K562 (cell line): ENCODE measurements around the gene KCNJ10. TPM values are rescaled to one million over a fixed set of nuclear protein-coding genes. Genes with fewer than 3 reads are reported as not detected.

Experiments used
- ARID2 ChIP-seq: fragments of 450-650 bp; IDR thresholded peaks from 2 replicates; pipeline ENCODE4 v1.6.1; 2017; ENCODE audit warnings: antibody characterized with exemption, mild to moderate bottlenecking
- ATF7 ChIP-seq: fragments of 450-650 bp; IDR thresholded peaks from 2 replicates; pipeline ENCODE4 v1.7.1; 2014; ENCODE audit warnings: mild to moderate bottlenecking, moderate library complexity
- CHCHD3 ChIP-seq: fragments of 250-450 bp; sonication (Bioruptor Pico); IDR thresholded peaks from 2 replicates; pipeline ENCODE4 v2.1.2; 2022; ENCODE audit warnings: mild to moderate bottlenecking
- CREB1 ChIP-seq, 2 experiments: sonication (generic) in 1 of 2; formaldehyde crosslinking in 1 of 2; IDR thresholded peaks; 2 replicates each; pipeline versions ENCODE4 v1.6.1 to v1.8.0; 2012 to 2022; ENCODE audit warnings: inconsistent platforms in 1 of 2, mild to moderate bottlenecking in 1 of 2, missing genetic modification reagents in 1 of 2, moderate library complexity in 1 of 2
- DIDO1 ChIP-seq: fragments of 450-650 bp; IDR thresholded peaks from 2 replicates; pipeline ENCODE4 v1.6.1; 2016; ENCODE audit warnings: low read depth, missing biosample characterization, missing genetic modification characterization
- HMG20A ChIP-seq: fragments of 450-650 bp; formaldehyde crosslinking; conservative IDR thresholded peaks from 2 replicates; pipeline ENCODE4 v1.4.0; 2020; ENCODE audit warnings: mild to moderate bottlenecking, mixed read lengths
- IFI16 ChIP-seq: fragments of 250-450 bp; sonication (Bioruptor Pico); IDR thresholded peaks from 2 replicates; pipeline ENCODE4 v2.1.2; 2022; ENCODE audit warnings: mild to moderate bottlenecking, inconsistent platforms
- KLF6 ChIP-seq: fragments of 250-450 bp; sonication (Bioruptor Pico); IDR thresholded peaks from 2 replicates; pipeline ENCODE4 v1.4.0; 2020; ENCODE audit warnings: mild to moderate bottlenecking, moderate library complexity, borderline replicate concordance
- MYNN ChIP-seq, 2 experiments: sonication (generic); formaldehyde crosslinking in 1 of 2; IDR thresholded peaks; 2 replicates each; pipeline versions ENCODE4 v1.5.0 to v1.6.1; 2016 to 2020; ENCODE audit warnings: antibody characterized with exemption in 1 of 2, missing genetic modification reagents in 1 of 2
- PHB ChIP-seq: fragments of 250-450 bp; sonication (Bioruptor Pico); IDR thresholded peaks from 2 replicates; pipeline ENCODE4 v1.5.0; 2021
- PHF20 ChIP-seq: fragments of 450-650 bp; IDR thresholded peaks from 2 replicates; pipeline ENCODE4 v1.6.1; 2018; ENCODE audit not compliant: partially characterized antibody
- POLR2B ChIP-seq: fragments of 450-650 bp; IDR thresholded peaks from 2 replicates; pipeline ENCODE4 v1.6.1; 2018; ENCODE audit warnings: low read depth; ENCODE audit not compliant: partially characterized antibody
- PURB ChIP-seq: sonication (generic); formaldehyde crosslinking; IDR thresholded peaks from 2 replicates; pipeline ENCODE4 v1.9.0; 2021; ENCODE audit warnings: low read depth, mild to moderate bottlenecking, missing genetic modification reagents
- RBBP5 ChIP-seq: fragments of 200-600 bp; sonication (generic); IDR thresholded peaks from 2 replicates; pipeline ENCODE4 v1.6.1; 2012; ENCODE audit warnings: borderline replicate concordance, mild to moderate bottlenecking, low read length, control low read depth, inconsistent platforms; ENCODE audit not compliant: insufficient read depth, poor library complexity, severe bottlenecking
- RBM17 ChIP-seq: fragments of 200-400 bp; formaldehyde crosslinking; IDR thresholded peaks from 2 replicates; pipeline ENCODE4 v1.6.1; 2017; ENCODE audit warnings: low read depth, mild to moderate bottlenecking, low read length, borderline replicate concordance
- SNRNP70 ChIP-seq: fragments of 200-400 bp; formaldehyde crosslinking; optimal IDR thresholded peaks from 2 replicates; pipeline ENCODE3; 2017; ENCODE audit warnings: low read depth, low read length
- STAG1 ChIP-seq: sonication (generic); formaldehyde crosslinking; IDR thresholded peaks from 2 replicates; pipeline ENCODE4 v1.5.0; 2020; ENCODE audit warnings: missing genetic modification reagents, borderline replicate concordance
- STAT5A ChIP-seq: IDR thresholded peaks from 2 replicates; pipeline ENCODE4 v1.6.1; 2012; ENCODE audit warnings: low read length, inconsistent platforms, borderline replicate concordance
- TFAP4 ChIP-seq: sonication (generic); formaldehyde crosslinking; IDR thresholded peaks from 2 replicates; pipeline ENCODE4 v1.8.0; 2022; ENCODE audit warnings: missing genetic modification reagents, mild to moderate bottlenecking, moderate library complexity, borderline replicate concordance
- ZBTB26 ChIP-seq: fragments of 450-650 bp; formaldehyde crosslinking; IDR thresholded peaks from 2 replicates; pipeline ENCODE4 v1.4.0; 2022; ENCODE audit warnings: missing genetic modification characterization
- polyA plus RNA-seq, 8 experiments: library from polyadenylated mRNA; depleted of rRNA in 4 of 8; stranded (reverse) in 5 of 8; unstranded in 3 of 8; fragments of >200 nt; fragmentation: Nextera tagmentation in 2 of 8; fragmentation: Illumina TruSeq in 1 of 8; extraction: Ambion mirVana in 2 of 8; extraction: Trizol in 1 of 8; gene quantifications; 2 replicates each; pipeline versions ENCODE4 v1.2.1 to v1.2.3, GENCODE V29; 2011 to 2014; ENCODE audit warnings: inconsistent platforms in 1 of 8, missing spikeins in 1 of 8
- total RNA-seq, 7 experiments: library from RNA; depleted of rRNA in 6 of 7; stranded (reverse); fragments of >200 nt in 6 of 7; fragmentation: Illumina TruSeq in 2 of 7; extraction: Trizol in 2 of 7; gene quantifications; 2 replicates each; pipeline versions ENCODE4 v1.2.1 to v1.2.3, GENCODE V29; 2011 to 2021; ENCODE audit warnings: low replicate concordance in 1 of 7
- TF ChIP-seq, protein P1 (sequence below): fragments of 200-400 bp; formaldehyde crosslinking; IDR thresholded peaks from 2 replicates; pipeline ENCODE4 v1.6.1; 2017; ENCODE audit warnings: mild to moderate bottlenecking, low read depth, low read length, moderate library complexity
- TF ChIP-seq, protein P2 (sequence below): fragments of 450-650 bp; IDR thresholded peaks from 2 replicates; pipeline ENCODE4 v1.6.1; 2014; ENCODE audit warnings: low read depth, mild to moderate bottlenecking, moderate library complexity, borderline replicate concordance

KCNJ10 gene
- total and polyA plus RNA-seq, 9 of the 15 experiments (the other 6 are each of a cell fraction or from before 2014, with no cell fraction given), result 0.06 to 0.11 TPM; not detected in 7

DNA sequence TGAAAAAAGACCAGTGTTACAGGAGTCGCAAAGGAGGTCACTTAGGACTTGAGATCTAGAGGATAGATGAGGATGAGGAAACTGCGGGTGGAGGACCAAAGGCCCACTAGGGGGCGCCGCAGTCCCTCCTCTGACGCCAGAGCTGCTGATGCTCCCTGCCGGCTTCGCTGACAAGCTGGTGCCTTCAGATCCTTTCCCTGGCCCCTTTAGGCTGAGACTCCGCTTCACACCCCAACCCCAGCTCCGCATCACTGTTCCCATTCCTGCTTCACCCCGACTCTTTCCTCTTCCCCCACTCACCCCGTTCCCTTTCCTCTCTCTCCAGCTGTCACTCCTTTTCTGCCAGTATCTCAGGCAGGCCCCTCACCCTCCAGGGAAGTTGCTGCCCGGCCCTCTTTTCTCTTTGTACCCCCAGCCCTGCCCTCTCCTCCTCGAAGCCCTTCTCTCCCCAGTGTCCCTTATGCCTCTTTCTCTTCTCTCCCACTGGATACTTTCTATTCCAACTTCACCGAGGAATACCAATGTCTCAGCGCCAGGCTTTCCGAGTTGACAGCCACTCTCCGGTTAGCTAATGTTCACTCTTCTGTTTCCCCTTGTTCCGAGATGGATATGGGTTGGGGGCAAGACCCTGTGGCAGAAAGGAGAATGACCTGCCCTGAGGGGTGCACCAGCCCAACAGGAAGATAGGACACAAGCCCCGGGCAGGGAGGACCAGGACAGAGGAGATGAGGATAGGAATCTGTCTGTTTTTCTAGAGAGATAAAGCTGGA is 15.9 kb upstream of the KCNJ10 start (continued):
- TF ChIP-seq, protein P1, sequence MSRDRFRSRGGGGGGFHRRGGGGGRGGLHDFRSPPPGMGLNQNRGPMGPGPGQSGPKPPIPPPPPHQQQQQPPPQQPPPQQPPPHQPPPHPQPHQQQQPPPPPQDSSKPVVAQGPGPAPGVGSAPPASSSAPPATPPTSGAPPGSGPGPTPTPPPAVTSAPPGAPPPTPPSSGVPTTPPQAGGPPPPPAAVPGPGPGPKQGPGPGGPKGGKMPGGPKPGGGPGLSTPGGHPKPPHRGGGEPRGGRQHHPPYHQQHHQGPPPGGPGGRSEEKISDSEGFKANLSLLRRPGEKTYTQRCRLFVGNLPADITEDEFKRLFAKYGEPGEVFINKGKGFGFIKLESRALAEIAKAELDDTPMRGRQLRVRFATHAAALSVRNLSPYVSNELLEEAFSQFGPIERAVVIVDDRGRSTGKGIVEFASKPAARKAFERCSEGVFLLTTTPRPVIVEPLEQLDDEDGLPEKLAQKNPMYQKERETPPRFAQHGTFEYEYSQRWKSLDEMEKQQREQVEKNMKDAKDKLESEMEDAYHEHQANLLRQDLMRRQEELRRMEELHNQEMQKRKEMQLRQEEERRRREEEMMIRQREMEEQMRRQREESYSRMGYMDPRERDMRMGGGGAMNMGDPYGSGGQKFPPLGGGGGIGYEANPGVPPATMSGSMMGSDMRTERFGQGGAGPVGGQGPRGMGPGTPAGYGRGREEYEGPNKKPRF, result no peak
- TF ChIP-seq KLF6 (CRISPR knock-in tag) (no peak), ATF7 (0 out of 2 replicates have a peak, but pooled peaks have one; percentile 20), DIDO1 (tag) (0 out of 2 replicates have a peak, but pooled peaks have one; percentile 17), MYNN (IDR thresholded peaks at IDR 0.05) (no peak), MYNN (CRISPR knock-in tag; IDR thresholded peaks at IDR 0.05) (no peak), POLR2B (no peak), SNRNP70 (no peak), STAG1 (peak; percentile 54; the same call in 1 of the 2 replicates), ARID2 (no peak), IFI16 (CRISPR knock-in tag) (no peak), ZBTB26 (CRISPR knock-in tag) (peak; percentile 69; the same call in 1 of the 2 replicates), STAT5A (no peak), PURB (no peak), RBM17 (no peak), CHCHD3 (CRISPR knock-in tag) (no peak), HMG20A (no peak), PHB (CRISPR knock-in tag) (no peak), TFAP4 (CRISPR knock-in tag) (peak; percentile 32; the same call in 1 of the 2 replicates), PHF20 (no peak), RBBP5 (no peak), CREB1 (IDR thresholded peaks at IDR 0.05) (no peak), CREB1 (CRISPR knock-in tag; IDR thresholded peaks at IDR 0.05) (peak; percentile 62; the same call in 1 of the 2 replicates)
- TF ChIP-seq, protein P2, sequence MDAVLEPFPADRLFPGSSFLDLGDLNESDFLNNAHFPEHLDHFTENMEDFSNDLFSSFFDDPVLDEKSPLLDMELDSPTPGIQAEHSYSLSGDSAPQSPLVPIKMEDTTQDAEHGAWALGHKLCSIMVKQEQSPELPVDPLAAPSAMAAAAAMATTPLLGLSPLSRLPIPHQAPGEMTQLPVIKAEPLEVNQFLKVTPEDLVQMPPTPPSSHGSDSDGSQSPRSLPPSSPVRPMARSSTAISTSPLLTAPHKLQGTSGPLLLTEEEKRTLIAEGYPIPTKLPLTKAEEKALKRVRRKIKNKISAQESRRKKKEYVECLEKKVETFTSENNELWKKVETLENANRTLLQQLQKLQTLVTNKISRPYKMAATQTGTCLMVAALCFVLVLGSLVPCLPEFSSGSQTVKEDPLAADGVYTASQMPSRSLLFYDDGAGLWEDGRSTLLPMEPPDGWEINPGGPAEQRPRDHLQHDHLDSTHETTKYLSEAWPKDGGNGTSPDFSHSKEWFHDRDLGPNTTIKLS, result no peak
